ENCODE results near the gene LEO1.
A peak's percentile ranks its signal among the peaks of the same experiment; 100 is the strongest.

LEO1 gene

DNA sequence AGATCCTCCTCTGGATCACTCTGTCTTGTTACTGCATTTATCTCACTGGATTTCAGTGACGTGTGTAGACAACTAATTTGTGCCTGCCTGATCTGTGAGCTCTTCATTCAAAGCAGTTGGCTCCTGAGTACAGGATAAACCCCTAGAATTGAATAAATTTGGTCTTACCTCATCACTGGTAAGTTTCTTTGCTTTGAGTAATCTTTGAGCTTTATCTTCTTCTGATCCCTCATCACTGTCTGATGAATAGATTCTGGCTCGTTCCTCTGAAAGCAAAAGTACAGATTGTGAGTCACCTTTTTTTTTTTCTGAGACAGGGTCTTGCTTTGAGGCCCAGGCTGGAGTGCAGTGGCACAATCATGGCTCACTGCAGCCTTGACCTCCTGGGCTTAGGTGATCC, 24.5 kb downstream of the LEO1 start:
- in situ Hi-C loops (cut with HindIII; ENCODE audit: low pct_ligation_motif_present, low pct_unique_long_range_greater_than_20kb, low sequenced_read_pairs) = no loop called here
- no peak for DNase-seq

DNA sequence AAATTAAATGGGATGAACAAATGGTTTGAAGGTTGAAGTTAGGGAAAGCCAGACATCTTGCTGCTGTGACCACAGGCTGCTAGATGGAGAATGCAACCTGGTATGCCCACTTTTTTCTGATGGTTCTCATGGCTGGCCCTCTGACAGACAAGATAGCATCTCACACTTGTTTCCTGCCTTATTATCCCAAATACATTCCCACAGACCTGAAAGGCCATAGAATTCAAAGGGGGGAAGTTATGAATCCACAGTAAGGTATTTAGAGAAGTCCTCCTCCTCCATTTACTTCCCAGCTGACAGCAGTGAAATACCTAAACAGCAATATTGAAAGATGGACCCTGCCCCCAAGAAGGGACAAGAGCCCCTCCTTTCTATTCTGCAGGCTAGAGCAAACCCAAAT, 32.4 kb downstream of the LEO1 start:
- DNase-seq = no peak
- in situ Hi-C loops (cut with HindIII; ENCODE audit: low pct_ligation_motif_present, low pct_unique_long_range_greater_than_20kb, low sequenced_read_pairs) = no loop called here

DNA sequence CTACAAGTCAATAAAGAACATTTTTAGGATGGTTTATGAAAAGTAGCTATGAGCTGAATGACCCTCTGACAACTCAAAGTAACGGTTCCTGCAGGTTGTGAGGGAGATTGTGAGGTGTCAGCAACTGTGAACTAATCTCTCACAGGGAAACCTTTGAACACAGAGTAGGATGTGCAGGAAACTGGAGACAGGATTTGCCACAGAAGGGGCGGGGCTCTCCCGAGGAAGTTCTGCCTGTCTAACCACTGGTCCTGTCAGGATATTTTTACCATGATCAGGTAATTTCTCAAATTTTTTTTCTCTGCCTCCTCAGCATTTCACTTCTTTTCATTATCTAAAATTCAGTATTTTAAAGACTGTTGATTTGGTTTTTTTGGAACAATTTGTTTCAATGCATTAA, 33.3 kb downstream of the LEO1 start:
- in situ Hi-C loops (cut with HindIII; ENCODE audit: low pct_ligation_motif_present, low pct_unique_long_range_greater_than_20kb, low sequenced_read_pairs) = no loop called here
- no peak for DNase-seq

DNA sequence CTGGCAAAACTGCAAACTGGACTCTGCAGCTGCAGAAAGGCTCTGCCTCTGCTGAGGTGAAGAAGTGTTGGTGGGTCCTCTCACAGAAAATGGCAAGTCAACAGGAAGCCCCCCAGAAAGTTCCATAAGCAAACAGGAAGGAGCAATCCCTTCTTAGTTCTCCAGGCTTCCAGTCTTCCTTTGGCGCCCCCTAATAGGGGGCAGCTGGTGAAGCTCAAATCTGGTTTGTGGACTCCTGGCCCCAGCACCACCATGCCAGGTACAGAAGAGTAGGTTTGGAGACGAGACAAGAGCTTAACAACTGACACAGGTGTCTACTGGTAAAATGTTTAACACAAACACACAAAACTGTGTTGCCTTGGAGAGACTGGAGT, 35.5 kb downstream of the LEO1 start:
- no peak for DNase-seq
- in situ Hi-C loops (cut with HindIII; ENCODE audit: low pct_ligation_motif_present, low pct_unique_long_range_greater_than_20kb, low sequenced_read_pairs) = no loop called here

DNA sequence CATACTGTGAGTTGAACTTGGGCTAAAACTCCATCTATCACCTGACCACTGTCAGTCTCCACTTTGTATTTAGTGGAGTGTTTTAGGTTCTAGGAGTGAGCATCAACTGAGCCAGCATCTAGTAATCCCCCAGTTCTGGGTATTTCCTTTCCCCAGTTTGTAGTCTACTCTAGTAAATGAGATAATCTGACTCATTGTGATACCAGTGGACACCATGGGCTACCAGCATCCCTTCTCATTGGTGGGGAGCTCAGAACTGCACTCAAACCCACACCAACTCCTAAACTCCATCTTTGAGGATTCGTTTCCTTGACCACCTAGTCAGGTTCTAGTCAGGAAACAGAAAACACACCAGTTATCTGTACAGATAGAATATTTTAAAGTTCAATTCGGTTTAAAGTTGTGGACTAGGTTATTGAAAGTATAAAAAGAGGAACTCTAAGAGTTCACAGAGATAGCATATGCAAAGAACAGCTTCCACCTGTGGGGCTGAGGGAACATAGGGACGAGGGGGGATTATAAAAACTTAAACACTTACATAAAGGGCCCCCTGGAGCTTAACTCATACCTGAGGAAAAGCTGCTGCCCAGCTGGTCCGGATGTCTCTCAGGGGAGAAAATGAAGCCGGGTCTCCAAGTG, 36.0 kb downstream of the LEO1 start:
- in situ Hi-C loops (cut with HindIII; ENCODE audit: low pct_ligation_motif_present, low pct_unique_long_range_greater_than_20kb, low sequenced_read_pairs) = no loop called here
- no peak for DNase-seq

DNA sequence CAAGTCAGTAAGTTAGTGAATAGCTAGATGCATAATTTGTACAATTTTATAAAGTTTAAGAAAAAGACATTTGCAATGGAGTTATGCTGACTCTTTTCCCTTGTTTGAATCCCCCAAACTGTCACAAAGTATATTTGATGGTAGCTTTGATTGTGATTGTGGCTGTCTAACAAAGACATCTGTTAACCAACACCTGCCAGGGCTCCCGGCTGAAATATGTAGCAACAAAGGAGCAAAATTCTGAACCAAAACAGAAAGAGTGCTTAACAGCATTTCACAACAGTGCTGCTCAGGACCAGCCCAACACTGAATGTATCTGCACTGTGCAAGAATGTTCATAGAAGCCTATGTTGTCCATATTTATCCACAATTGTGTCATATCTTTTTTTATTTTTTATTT, 39.4 kb downstream of the LEO1 start:
- in situ Hi-C loops (cut with HindIII; ENCODE audit: low pct_ligation_motif_present, low pct_unique_long_range_greater_than_20kb, low sequenced_read_pairs) = no loop called here
- DNase-seq = no peak

DNA sequence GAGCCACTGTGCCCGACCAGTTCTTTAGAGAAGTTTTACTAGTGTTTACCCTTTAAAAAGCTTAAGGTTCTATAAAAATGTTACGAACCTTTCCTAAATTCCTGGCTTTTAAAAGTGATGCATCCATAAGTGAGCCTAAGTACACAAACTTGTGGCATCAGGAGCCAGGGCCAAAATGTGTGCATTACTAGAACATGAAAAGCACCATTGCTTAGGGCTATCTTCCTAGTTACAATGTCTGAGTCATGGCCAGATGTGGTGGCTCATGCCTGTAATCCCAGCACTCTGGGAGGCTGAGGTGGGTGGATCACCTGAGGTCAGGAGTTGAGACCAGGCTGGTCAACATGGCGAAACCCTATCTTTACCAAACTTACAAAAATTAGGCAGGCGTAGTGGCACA, 39.9 kb downstream of the LEO1 start:
- DNase-seq = no peak
- in situ Hi-C loops (cut with HindIII; ENCODE audit: low pct_ligation_motif_present, low pct_unique_long_range_greater_than_20kb, low sequenced_read_pairs) = no loop called here

DNA sequence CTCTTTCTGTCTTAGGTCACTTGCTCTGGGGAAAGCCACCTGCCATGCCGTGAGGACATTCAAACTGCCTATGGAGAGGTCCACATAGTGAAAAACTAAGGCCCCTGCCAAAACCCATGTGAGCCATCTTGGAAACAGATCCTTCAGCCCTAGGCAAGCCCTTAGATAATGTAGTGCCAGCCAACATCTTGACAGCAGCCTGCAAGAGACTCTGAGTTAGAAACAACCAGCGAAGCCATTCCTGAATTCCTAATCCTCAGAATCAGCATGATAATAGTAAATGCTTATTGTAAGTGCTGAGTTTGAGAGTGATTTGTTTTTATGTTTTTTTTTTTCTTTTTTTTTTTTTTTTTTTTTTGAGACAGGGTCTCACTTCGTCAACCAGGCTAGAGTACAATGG, 40.6 kb downstream of the LEO1 start:
- in situ Hi-C loops (cut with HindIII; ENCODE audit: low pct_ligation_motif_present, low pct_unique_long_range_greater_than_20kb, low sequenced_read_pairs) = no loop called here
- DNase-seq = no peak

DNA sequence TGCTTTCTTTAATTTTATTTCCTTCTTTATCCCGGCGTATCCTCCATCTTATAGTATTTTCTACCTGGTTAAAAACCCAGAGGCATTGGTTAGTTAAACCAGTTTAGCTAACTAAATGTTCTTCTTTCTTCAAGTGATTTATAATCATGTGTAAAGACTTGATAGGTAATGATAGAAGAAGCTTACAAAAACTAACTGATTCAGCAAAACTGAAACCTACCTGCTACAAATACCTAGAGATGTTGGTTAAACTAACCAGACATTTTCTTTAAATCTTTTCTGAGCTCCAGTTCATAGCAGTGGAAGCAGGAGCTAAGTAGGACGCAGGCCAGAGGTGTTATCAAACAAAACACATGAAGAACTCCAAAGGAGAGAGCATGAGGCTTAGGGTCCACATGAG, 44.8 kb downstream of the LEO1 start:
- DNase-seq = no peak
- in situ Hi-C loops (cut with HindIII; ENCODE audit: low pct_ligation_motif_present, low pct_unique_long_range_greater_than_20kb, low sequenced_read_pairs) = no loop called here

DNA sequence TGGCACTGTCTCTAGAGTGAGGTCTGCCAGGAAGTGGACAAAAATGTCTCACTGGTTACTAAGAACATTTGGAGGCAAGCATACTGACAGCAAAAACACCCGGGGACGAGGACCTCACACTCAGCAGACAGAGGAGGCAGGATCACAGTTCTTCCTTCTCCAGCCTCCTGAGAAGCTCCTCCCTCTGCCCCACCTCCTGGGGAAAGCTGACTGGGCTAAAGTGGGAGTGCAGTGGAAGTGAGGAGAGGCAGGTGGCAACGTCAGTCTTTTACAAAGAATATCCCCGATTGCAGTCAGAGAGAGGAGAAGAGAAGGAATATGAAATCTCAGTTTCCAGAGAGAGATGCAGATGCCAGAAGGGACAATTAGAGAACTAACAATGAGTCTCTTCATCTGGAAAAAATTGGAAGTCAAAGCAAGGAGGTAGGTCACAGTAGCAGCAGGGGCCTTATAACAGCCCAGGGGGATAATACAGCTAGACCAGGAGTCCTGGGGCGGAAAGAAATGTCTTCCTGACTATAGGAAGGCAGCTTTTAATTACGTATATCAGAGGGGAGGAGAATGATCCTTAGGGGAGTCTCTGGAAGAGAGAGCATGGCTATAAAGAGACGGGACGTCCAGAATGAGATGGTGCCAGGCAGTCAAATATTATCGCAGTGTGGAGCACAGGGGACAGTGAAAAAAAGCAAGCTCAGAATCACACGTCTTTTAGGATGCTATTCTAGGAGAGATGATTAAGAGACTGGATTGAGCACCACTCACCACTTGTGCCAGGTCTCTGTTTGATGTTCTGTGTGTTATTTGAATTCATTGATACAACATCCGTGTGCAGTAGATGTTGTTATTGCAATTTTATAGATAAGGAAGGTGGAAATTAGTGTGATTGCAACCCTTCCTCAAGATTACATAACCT, 47.2 kb downstream of the LEO1 start:
- DNase-seq = no peak
- in situ Hi-C loops (cut with HindIII; ENCODE audit: low pct_ligation_motif_present, low pct_unique_long_range_greater_than_20kb, low sequenced_read_pairs) = no loop called here

DNA sequence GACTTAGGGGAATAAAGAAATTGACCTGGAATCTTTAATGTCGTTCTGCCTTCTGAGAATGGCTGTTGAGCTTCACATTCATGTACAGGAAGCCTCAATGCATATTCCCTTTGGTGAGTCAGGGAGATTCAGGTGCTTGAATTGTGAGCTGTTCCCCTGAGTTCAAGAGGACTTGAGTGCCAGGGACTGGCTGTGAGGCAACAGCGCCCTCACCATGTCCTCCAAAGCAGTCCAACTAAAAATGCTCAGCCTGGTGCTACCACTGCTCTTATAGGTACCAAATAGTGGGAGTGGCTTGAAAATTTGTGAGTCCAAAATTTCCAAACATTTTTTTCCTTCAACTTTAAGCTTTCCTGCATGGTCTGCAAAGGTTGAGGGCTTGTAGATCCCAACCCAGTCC, 54.1 kb downstream of the LEO1 start:
- in situ Hi-C loops (cut with HindIII; ENCODE audit: low pct_ligation_motif_present, low pct_unique_long_range_greater_than_20kb, low sequenced_read_pairs) = no loop called here
- peak; percentile 39 for DNase-seq

DNA sequence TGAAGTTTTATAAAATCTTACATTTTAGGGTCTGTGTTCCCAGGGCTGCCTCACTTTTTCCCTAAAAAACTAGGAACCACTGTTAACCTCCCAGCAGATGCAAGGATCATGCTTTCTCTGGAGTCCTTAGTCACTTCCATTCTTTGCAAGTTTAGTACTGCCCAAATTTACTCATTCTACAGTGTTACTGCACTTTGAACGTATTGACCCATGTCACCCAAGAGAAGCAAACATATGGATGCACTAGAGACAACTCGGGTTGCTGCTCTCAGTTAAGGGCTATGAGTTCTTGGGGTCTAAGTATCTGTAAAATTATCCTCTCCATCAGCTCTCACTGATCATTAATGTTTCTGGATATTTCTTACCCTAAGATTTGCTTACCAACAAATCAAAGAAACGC, 59.0 kb downstream of the LEO1 start:
- in situ Hi-C loops (cut with HindIII; ENCODE audit: low pct_ligation_motif_present, low pct_unique_long_range_greater_than_20kb, low sequenced_read_pairs) = no loop called here
- no peak for DNase-seq

DNA sequence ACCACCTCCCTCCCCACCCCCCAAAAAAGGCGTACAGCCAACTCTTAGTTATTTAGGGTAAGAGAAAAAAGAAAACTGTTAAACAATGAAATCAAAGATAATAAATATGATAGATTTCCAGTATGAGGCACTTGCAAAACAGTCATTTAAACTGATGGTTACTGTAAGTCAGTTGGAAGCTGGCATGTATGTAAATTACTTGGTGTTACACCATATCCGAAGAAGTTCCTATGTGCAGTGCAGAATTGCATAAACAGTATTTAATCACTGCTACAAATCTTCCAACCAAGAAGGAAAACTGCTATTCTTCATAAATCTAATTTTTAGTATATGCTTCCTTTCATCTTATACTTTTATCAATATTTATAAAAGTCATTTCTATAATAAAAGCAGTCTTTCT, 62.0 kb downstream of the LEO1 start:
- DNase-seq = no peak
- in situ Hi-C loops (cut with HindIII; ENCODE audit: low pct_ligation_motif_present, low pct_unique_long_range_greater_than_20kb, low sequenced_read_pairs) = no loop called here

DNA sequence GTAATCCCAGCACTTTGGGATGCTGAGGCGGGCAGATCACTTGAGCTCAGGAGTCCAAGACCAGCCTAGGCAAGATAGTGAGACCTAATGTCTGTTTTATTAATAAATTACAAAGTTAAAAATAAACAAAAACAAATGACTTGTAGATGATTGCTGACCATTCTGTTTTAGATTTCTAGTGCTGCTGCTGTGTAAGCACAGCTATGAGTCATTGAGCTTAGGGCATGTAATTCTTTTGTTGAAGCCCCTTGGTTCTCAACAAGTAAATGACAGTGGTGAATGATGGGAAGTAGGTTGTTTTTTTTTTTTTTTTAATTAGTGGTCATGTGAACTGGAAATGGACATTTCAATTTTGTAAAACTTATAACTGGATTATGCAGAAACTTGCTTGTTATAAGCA, 63.3 kb downstream of the LEO1 start:
- DNase-seq = no peak
- in situ Hi-C loops (cut with HindIII; ENCODE audit: low pct_ligation_motif_present, low pct_unique_long_range_greater_than_20kb, low sequenced_read_pairs) = no loop called here

DNA sequence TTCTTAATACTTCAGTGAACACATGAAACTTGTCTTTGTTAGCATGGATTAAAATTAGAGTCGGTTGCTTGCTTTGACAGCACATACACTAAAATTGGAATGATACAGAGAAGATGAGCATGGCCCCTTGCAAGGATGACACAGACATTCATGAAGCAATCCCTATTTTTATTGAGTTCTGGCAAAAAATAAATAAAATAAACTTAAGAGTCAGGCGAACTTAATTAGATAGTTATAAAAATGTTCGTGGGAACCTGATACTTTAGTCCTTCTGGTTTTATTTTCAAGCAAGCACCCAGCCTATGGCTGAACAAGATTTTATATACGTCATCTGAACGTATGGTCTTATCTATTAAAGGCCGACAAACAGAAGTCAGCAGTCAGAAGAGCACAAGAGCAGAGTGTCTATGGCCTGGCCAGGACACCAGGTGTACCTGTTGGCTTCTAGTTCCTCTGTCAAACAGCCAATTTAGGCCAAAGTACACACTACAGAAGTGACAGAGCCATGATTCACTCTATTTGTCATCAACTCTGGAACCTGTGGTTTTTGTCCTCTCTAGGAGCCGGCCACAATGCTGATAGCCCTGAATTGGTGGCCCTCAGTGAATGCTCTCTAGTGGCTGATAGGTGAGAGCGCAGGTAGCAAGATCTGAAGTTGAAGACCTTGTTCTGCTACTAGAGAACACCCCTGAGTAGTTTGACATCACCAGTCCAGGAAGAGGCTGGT, 64.3 kb downstream of the LEO1 start:
- in situ Hi-C loops (cut with HindIII; ENCODE audit: low pct_ligation_motif_present, low pct_unique_long_range_greater_than_20kb, low sequenced_read_pairs) = no loop called here
- peak; percentile 31 for DNase-seq

DNA sequence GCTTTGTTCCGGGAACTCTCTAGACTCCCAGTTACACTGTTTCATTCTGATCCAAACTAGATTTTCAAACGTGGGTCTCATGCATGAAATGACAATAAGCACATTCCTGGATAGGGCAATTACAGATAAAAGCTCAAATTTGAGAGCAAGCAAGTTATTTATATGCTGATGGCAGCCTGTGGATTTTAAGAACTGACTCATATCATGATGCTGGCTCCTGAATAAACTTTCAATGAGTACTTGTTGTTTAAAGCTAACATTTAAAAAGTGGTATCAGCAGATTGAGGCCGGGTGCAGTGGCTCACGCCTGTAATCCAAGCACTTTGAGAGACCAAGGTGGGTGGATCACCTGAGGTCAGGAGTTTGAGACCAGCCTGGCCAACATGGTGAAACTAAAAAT, 66.6 kb downstream of the LEO1 start:
- in situ Hi-C loops (cut with HindIII; ENCODE audit: low pct_ligation_motif_present, low pct_unique_long_range_greater_than_20kb, low sequenced_read_pairs) = no loop called here
- DNase-seq = no peak

DNA sequence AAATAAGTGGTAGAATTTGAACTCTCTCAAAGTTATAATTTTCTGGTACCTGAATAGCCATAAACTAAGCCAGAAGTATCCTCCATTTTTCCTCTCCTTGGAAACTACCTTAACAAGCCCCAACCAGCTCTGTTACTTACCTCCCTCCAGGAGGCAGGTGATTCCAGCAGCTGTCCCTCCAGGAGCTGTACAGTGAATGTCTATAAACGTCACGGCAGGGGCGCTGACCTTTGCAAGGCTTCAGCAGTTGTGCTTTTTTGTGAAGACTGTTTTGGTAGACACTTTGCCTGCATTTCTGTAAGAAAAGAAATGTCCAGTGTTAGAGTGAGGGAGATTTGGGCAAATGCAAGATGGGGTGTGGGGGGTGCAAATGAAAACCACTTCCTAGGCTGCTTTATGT, 67.2 kb downstream of the LEO1 start:
- no peak for DNase-seq
- in situ Hi-C loops (cut with HindIII; ENCODE audit: low pct_ligation_motif_present, low pct_unique_long_range_greater_than_20kb, low sequenced_read_pairs) = no loop called here

DNA sequence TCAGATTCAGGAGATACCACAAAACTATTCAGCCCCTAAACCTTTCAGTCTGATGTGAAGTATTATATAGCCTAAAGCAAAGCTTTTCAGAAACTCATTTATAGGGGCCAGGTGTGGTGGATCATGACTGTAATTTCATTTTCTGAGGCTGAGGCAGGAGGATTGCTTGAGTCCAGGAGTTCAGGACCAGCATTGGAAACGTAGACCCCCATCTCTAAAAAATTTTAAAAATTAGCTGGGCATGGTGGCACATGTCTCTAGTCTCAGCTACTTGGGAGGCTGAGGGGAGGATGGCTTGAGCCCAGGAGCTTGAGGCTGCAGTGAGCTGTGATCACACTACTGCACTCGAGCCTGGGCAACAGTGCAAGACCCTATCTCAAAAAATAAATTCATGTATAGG, 82.1 kb downstream of the LEO1 start:
- DNase-seq = no peak
- in situ Hi-C loops (cut with HindIII; ENCODE audit: low pct_ligation_motif_present, low pct_unique_long_range_greater_than_20kb, low sequenced_read_pairs) = no loop called here

DNA sequence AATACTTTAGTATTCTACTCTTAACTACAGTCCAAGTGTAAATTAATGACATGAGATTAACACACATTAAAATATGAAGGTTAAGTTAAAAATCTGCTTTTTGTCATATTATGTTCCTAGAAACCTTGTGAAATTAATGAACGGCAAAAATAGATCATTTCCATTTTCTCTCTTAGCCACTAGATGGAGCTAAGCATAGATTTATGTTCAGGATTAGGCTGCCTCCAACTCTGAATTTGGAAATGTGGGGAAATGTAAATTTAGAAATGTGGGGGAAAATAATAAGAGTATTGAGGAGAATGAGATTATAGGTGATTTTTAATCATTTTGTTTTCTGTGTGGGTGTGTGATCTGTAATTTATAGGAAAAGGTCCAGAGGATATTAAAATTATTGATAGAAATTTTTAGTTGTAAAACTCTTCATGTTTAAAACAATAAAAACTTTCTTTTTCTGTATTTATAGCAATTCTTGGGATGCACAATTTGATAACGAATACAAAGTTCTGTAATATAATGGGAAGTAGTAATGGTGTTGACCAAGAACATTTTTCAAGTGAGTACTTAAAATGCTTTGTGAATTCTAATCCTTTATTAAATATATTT, 82.9 kb downstream of the LEO1 start:
- peak; percentile 30 for DNase-seq
- in situ Hi-C loops (cut with HindIII; ENCODE audit: low pct_ligation_motif_present, low pct_unique_long_range_greater_than_20kb, low sequenced_read_pairs) = no loop called here

Measured in ACHN (cell line).